Measurements from ENCODE around the gene UTP15.

UTP15 gene

GRCh38 chr5:73624888-73625287, 59.3 kb downstream of the UTP15 start:
- no peak for DNase-seq

GRCh38 chr5:73625372-73625943, 59.9 kb downstream of the UTP15 start:
- DNase-seq, result no peak

- no peak for DNase-seq
These were observed 60.6 kb downstream of the UTP15 start, which contains the start of gene ARHGEF28 for GRCh38 chr5:73625944-73626811. ARHGEF28 (plus strand) TSS chr5:73626196; CDS start chr5:73684852, 58,656 bp downstream.

- DNase-seq, result no peak
These were observed 61.3 kb downstream of the UTP15 start for GRCh38 chr5:73626814-73627313.

GRCh38 chr5:73629456-73629855, 63.9 kb downstream of the UTP15 start:
- DNase-seq, result no peak

- DNase-seq, result no peak
These were observed 65.2 kb downstream of the UTP15 start for GRCh38 chr5:73630765-73631164.

GRCh38 chr5:73631500-73631899, 66.0 kb downstream of the UTP15 start:
- no peak for DNase-seq
